Measurements from ENCODE around the gene RFX7.

DNA sequence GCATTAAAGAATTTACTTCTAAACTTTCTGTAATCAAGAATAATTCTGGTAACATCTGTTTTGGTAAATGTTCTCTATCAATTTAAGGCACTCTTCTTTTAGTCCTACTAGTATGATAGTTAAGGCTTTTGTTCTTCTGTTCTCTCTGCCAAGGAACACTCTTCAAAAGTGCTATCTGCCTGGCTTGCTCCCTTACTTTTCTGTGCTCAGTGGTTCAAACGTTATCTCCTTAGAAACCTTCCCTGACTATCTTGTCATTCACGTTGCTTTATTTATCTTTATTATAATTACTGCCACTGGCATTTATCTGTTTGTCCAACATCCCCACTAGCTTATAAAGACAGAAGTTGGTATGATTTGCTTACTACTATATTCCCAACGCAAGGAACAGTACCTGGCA, 59.2 kb downstream of the RFX7 start:
- TF ChIP-seq CTCF (IDR thresholded peaks at IDR 0.05) = no peak
- TF ChIP-seq POLR2A (IDR thresholded peaks at IDR 0.05) = no peak

Measured in Peyer's patch (tissue), 4 donors.